Liver (tissue), 9 donors: ENCODE results near the gene BRF1. TPM values are rescaled to one million over a fixed set of nuclear protein-coding genes. Genes with fewer than 3 reads are reported as not detected.

Experiments used
- DNase-seq: peaks from one replicate; pipeline ENCODE4 v3.0.0-alpha.2; 2017; ENCODE audit warnings: low spot score
- H3K27ac ChIP-seq, 2 donors: one replicate each; pipeline ENCODE4 v1.7.0; 2013; ENCODE audit warnings: inconsistent platforms in 2 of 2, low read length in 2 of 2, control low read depth in 1 of 2, low read depth in 1 of 2, mild to moderate bottlenecking in 1 of 2
- H3K27me3 ChIP-seq, 4 donors: one replicate each; pipeline versions ENCODE4 v1.6.1 to v1.7.0; 2013; ENCODE audit warnings: low read length in 3 of 4, inconsistent platforms in 1 of 4, mild to moderate bottlenecking in 1 of 4, moderate library complexity in 1 of 4; ENCODE audit not compliant: control insufficient read depth in 4 of 4, insufficient read depth in 4 of 4
- H3K36me3 ChIP-seq, 4 donors: one replicate each; pipeline versions ENCODE4 v1.6.1 to v1.7.0; 2013; ENCODE audit warnings: low read length in 3 of 4, mild to moderate bottlenecking in 3 of 4, low read depth in 1 of 4, moderate library complexity in 1 of 4; ENCODE audit not compliant: control insufficient read depth in 4 of 4, insufficient read depth in 3 of 4
- H3K4me1 ChIP-seq, 4 donors: one replicate each; pipeline versions ENCODE4 v1.6.1 to v1.7.0; 2013; ENCODE audit warnings: low read length in 3 of 4, mild to moderate bottlenecking in 3 of 4, moderate library complexity in 1 of 4; ENCODE audit not compliant: control insufficient read depth in 4 of 4, insufficient read depth in 4 of 4
- H3K4me3 ChIP-seq, 3 donors: one replicate each; pipeline versions ENCODE4 v1.6.1 to v1.7.0; 2013; ENCODE audit warnings: low read length in 3 of 3, control low read depth in 1 of 3, low read depth in 1 of 3, mild to moderate bottlenecking in 1 of 3
- H3K9ac ChIP-seq, 2 donors: one replicate each; pipeline ENCODE4 v1.7.0; 2013; ENCODE audit warnings: low read length in 2 of 2, mild to moderate bottlenecking in 2 of 2, moderate library complexity in 2 of 2, control low read depth in 1 of 2, low read depth in 1 of 2
- H3K9me3 ChIP-seq, 4 donors: one replicate each; pipeline versions ENCODE4 v1.6.1 to v1.7.0; 2013; ENCODE audit warnings: low read length in 3 of 4; ENCODE audit not compliant: control insufficient read depth in 4 of 4
- EGR1 ChIP-seq, 2 donors: IDR thresholded peaks; 2 replicates each; pipeline ENCODE4 v1.6.1; 2016 to 2018; ENCODE audit warnings: antibody characterized with exemption in 2 of 2, low read depth in 2 of 2
- FOXA1 ChIP-seq: IDR thresholded peaks from 2 replicates; pipeline ENCODE4 v1.6.1; 2016; ENCODE audit warnings: antibody characterized with exemption
- FOXA2 ChIP-seq: IDR thresholded peaks from 2 replicates; pipeline ENCODE4 v1.6.1; 2016; ENCODE audit warnings: antibody characterized with exemption
- GABPA ChIP-seq, 2 donors: IDR thresholded peaks in 1 of 2; conservative IDR thresholded peaks in 1 of 2; 2 replicates each; pipeline ENCODE4 v1.6.1; 2016; ENCODE audit warnings: antibody characterized with exemption in 2 of 2, mild to moderate bottlenecking in 1 of 2, moderate library complexity in 1 of 2
- HNF4A ChIP-seq, 2 donors: conservative IDR thresholded peaks; 2 replicates each; pipeline ENCODE4 v1.6.1; 2016; ENCODE audit warnings: antibody characterized with exemption in 2 of 2, mild to moderate bottlenecking in 2 of 2
- HNF4G ChIP-seq: IDR thresholded peaks from 2 replicates; pipeline ENCODE4 v1.6.1; 2016; ENCODE audit warnings: antibody characterized with exemption
- JUND ChIP-seq, 2 donors: IDR thresholded peaks; 2 replicates each; pipeline ENCODE4 v1.6.1; 2016; ENCODE audit warnings: antibody characterized with exemption in 2 of 2
- NR2F2 ChIP-seq: IDR thresholded peaks from 2 replicates; pipeline ENCODE4 v1.6.1; 2016; ENCODE audit warnings: antibody characterized with exemption
- RAD21 ChIP-seq, 2 donors: IDR thresholded peaks; 2 replicates each; pipeline ENCODE4 v1.6.1; 2016; ENCODE audit warnings: antibody characterized with exemption in 2 of 2, mild to moderate bottlenecking in 2 of 2
- RXRA ChIP-seq, 2 donors: IDR thresholded peaks; 2 replicates each; pipeline ENCODE4 v1.6.1; 2017 to 2018; ENCODE audit warnings: antibody characterized with exemption in 2 of 2, mild to moderate bottlenecking in 1 of 2
- SP1 ChIP-seq: IDR thresholded peaks from 2 replicates; pipeline ENCODE4 v1.6.1; 2018; ENCODE audit warnings: antibody characterized with exemption, mild to moderate bottlenecking
- TAF1 ChIP-seq: conservative IDR thresholded peaks from 2 replicates; pipeline ENCODE4 v1.6.1; 2016; ENCODE audit warnings: antibody characterized with exemption, mild to moderate bottlenecking
- YY1 ChIP-seq: IDR thresholded peaks from 2 replicates; pipeline ENCODE4 v1.6.1; 2016; ENCODE audit warnings: antibody characterized with exemption, mild to moderate bottlenecking
- WGBS: extraction: QIAGEN DNeasy Blood & Tissue Kit; methylation state at CpG from one replicate; pipeline ENCODE4 v1.1.7; 2013; 5-methylcytosine and 5-hydroxymethylcytosine counted together
- polyA plus RNA-seq, 2 donors: library from polyadenylated mRNA; stranded (reverse) in 1 of 2; unstranded in 1 of 2; fragments of 200-250 nt in 1 of 2; fragments of >200 nt in 1 of 2; fragmentation: Nextera tagmentation in 1 of 2; extraction: Ambion mirVana in 1 of 2; gene quantifications; one replicate each; pipeline versions ENCODE4 v1.2.1 to v1.2.3, GENCODE V29; 2013 to 2015
- total RNA-seq, 2 donors: library from RNA; depleted of rRNA; stranded (reverse); fragments of >200 nt; gene quantifications; one replicate each; pipeline ENCODE4 v1.2.3, GENCODE V29; 2014
- TF ChIP-seq, protein P1 (sequence below): IDR thresholded peaks from 2 replicates; pipeline ENCODE4 v1.6.1; 2016; ENCODE audit warnings: antibody characterized with exemption
- TF ChIP-seq, protein P2 (sequence below): IDR thresholded peaks from 2 replicates; pipeline ENCODE4 v1.6.1; 2016; ENCODE audit warnings: antibody characterized with exemption, mild to moderate bottlenecking
- TF ChIP-seq, protein P3 (sequence below): IDR thresholded peaks from 2 replicates; pipeline ENCODE4 v1.6.1; 2016; ENCODE audit warnings: antibody characterized with exemption
- TF ChIP-seq, protein P4 (sequence below): IDR thresholded peaks from 2 replicates; pipeline ENCODE4 v1.6.1; 2016; ENCODE audit warnings: antibody characterized with exemption
- TF ChIP-seq, protein P5 (sequence below): fragments of 150-350 bp; IDR thresholded peaks from 2 replicates; pipeline ENCODE4 v1.5.1; 2017; ENCODE audit warnings: improper control_type of control experiment, low read depth, low read length; ENCODE audit not compliant: missing input control
- donor health status: healthy.
- donor health status: healthy.
- donor health status: healthy.
- donor health status: healthy.
- donor health status: healthy.

BRF1 gene
- total and polyA plus RNA-seq, 4 donors, result 4.6 to 24.1 (median 10.6) TPM

DNA sequence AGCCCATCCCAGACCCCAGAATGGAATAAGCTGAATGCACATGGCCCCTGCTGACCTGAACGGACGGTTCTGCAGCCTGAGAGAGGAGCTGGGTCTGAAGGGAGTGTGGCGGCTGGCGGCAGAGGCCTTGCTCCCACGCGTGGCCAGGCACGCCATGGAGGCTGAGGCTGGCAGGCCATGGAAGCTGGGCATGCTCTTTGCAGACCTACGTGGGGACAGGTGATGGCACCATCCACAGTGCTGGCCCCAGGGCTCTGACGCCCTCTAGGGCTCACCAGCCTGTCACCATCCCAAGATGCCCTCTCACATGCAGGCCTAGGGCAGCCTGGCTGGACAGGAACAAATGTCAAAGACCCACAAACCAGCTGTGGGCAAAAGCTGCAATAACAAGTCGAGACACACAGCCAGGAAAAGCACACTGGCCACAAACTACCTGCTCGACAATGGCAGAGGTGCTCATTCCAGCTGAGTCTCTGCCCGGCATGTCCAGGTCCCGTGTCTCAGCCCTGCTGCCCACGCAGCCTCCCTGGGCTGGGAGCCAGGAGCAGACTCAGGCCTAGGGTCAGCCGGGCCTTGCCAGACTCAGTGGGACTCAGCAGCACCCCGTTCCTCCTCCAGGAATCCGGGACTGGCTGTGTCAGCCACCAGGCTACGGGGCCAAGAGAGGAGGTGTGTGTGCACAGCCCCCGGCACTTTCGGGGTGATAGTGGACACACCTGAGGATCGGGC is 32.8 kb downstream of the BRF1 start:
- Histone ChIP-seq H3K4me1 (no peaks in the 10 kb centered on the region), H3K27me3 (no peaks in the 10 kb centered on the region), H3K4me3 (no peak overlapping the region), H3K9ac (no peak overlapping the region), H3K27ac (no peak overlapping the region), H3K36me3 (peaks cover 0 to 6% (median 1%) of the 10 kb centered on the region in 4 donors), H3K9me3 (no peaks in the 10 kb centered on the region)
- TF ChIP-seq FOXA1 (no peak), SP1 (no peak), JUND (IDR thresholded peaks at IDR 0.05) (no peak), RAD21 (IDR thresholded peaks at IDR 0.05) (no peak), GABPA (IDR thresholded peaks at IDR 0.05 in 1 of 2, conservative IDR thresholded peaks at IDR 0.05 in 1 of 2) (no peak), HNF4G (no peak), NR2F2 (no peak), EGR1 (IDR thresholded peaks at IDR 0.05; ENCODE audit: low read depth in 2 of 2) (no peak), RXRA (IDR thresholded peaks at IDR 0.05) (no peak), YY1 (no peak), TAF1 (no peak), HNF4A (conservative IDR thresholded peaks at IDR 0.05) (no peak), FOXA2 (no peak)
- TF ChIP-seq, protein P1, sequence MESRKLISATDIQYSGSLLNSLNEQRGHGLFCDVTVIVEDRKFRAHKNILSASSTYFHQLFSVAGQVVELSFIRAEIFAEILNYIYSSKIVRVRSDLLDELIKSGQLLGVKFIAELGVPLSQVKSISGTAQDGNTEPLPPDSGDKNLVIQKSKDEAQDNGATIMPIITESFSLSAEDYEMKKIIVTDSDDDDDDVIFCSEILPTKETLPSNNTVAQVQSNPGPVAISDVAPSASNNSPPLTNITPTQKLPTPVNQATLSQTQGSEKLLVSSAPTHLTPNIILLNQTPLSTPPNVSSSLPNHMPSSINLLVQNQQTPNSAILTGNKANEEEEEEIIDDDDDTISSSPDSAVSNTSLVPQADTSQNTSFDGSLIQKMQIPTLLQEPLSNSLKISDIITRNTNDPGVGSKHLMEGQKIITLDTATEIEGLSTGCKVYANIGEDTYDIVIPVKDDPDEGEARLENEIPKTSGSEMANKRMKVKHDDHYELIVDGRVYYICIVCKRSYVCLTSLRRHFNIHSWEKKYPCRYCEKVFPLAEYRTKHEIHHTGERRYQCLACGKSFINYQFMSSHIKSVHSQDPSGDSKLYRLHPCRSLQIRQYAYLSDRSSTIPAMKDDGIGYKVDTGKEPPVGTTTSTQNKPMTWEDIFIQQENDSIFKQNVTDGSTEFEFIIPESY, result no peak
- TF ChIP-seq, protein P2, sequence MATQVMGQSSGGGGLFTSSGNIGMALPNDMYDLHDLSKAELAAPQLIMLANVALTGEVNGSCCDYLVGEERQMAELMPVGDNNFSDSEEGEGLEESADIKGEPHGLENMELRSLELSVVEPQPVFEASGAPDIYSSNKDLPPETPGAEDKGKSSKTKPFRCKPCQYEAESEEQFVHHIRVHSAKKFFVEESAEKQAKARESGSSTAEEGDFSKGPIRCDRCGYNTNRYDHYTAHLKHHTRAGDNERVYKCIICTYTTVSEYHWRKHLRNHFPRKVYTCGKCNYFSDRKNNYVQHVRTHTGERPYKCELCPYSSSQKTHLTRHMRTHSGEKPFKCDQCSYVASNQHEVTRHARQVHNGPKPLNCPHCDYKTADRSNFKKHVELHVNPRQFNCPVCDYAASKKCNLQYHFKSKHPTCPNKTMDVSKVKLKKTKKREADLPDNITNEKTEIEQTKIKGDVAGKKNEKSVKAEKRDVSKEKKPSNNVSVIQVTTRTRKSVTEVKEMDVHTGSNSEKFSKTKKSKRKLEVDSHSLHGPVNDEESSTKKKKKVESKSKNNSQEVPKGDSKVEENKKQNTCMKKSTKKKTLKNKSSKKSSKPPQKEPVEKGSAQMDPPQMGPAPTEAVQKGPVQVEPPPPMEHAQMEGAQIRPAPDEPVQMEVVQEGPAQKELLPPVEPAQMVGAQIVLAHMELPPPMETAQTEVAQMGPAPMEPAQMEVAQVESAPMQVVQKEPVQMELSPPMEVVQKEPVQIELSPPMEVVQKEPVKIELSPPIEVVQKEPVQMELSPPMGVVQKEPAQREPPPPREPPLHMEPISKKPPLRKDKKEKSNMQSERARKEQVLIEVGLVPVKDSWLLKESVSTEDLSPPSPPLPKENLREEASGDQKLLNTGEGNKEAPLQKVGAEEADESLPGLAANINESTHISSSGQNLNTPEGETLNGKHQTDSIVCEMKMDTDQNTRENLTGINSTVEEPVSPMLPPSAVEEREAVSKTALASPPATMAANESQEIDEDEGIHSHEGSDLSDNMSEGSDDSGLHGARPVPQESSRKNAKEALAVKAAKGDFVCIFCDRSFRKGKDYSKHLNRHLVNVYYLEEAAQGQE, result no peak
- TF ChIP-seq, protein P3, sequence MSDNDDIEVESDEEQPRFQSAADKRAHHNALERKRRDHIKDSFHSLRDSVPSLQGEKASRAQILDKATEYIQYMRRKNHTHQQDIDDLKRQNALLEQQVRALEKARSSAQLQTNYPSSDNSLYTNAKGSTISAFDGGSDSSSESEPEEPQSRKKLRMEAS, result no peak
- TF ChIP-seq, protein P4, sequence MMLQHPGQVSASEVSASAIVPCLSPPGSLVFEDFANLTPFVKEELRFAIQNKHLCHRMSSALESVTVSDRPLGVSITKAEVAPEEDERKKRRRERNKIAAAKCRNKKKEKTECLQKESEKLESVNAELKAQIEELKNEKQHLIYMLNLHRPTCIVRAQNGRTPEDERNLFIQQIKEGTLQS, result no peak
- TF ChIP-seq, protein P5, sequence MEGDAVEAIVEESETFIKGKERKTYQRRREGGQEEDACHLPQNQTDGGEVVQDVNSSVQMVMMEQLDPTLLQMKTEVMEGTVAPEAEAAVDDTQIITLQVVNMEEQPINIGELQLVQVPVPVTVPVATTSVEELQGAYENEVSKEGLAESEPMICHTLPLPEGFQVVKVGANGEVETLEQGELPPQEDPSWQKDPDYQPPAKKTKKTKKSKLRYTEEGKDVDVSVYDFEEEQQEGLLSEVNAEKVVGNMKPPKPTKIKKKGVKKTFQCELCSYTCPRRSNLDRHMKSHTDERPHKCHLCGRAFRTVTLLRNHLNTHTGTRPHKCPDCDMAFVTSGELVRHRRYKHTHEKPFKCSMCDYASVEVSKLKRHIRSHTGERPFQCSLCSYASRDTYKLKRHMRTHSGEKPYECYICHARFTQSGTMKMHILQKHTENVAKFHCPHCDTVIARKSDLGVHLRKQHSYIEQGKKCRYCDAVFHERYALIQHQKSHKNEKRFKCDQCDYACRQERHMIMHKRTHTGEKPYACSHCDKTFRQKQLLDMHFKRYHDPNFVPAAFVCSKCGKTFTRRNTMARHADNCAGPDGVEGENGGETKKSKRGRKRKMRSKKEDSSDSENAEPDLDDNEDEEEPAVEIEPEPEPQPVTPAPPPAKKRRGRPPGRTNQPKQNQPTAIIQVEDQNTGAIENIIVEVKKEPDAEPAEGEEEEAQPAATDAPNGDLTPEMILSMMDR, result no peak
- no peak for DNase-seq
- WGBS, result 88% methylated on average over 21 of the region's 21 CpGs
